Esophagus muscularis mucosa (tissue), 4 donors: ENCODE results near the gene PLEKHD1. TPM values are rescaled to one million over a fixed set of nuclear protein-coding genes. Genes with fewer than 3 reads are reported as not detected.
"Not testable (repeated sequence)": the region's sequence is repeated elsewhere in the genome, so short reads cannot be mapped to it uniquely, and the experiment has no call there.

Source experiments
- DNase-seq: peaks from one replicate; pipeline ENCODE4 v3.0.0-alpha.2; 2017; ENCODE audit errors: extremely low spot score
- H3K27ac ChIP-seq, 4 donors: fragments of 200-600 bp; sonication (generic); replicated peaks in 1 of 4; 1 replicate in 3 of 4; 2 replicates in 1 of 4; pipeline ENCODE4 v1.5.1; 2016 to 2019; ENCODE audit warnings: mild to moderate bottlenecking in 1 of 4
- H3K27me3 ChIP-seq, 4 donors: fragments of 200-600 bp; sonication (generic); one replicate each; pipeline versions ENCODE4 v1.5.1 to v1.6.0; 2016 to 2019
- H3K36me3 ChIP-seq, 4 donors: fragments of 200-600 bp; sonication (generic); one replicate each; pipeline ENCODE4 v1.5.1; 2016 to 2019
- H3K4me1 ChIP-seq, 4 donors: fragments of 200-600 bp; sonication (generic); one replicate each; pipeline ENCODE4 v1.5.1; 2016 to 2019
- H3K4me3 ChIP-seq, 4 donors: fragments of 200-600 bp; sonication (generic); 1 replicate in 2 of 4; 2 replicates in 2 of 4; pipeline ENCODE4 v1.5.1; 2016 to 2019; ENCODE audit warnings: mild to moderate bottlenecking in 4 of 4, moderate library complexity in 1 of 4
- H3K9me3 ChIP-seq, 4 donors: fragments of 200-600 bp; sonication (generic); 1 replicate in 3 of 4; 2 replicates in 1 of 4; pipeline ENCODE4 v1.5.1; 2016 to 2019
- EP300 ChIP-seq: sonication (generic); formaldehyde crosslinking; IDR thresholded peaks from one replicate; pipeline ENCODE4 v1.6.1; 2017; ENCODE audit warnings: antibody characterized with exemption
- POLR2A ChIP-seq: fragments of 450-650 bp; IDR thresholded peaks from one replicate; pipeline ENCODE4 v1.6.1; 2017; ENCODE audit warnings: antibody characterized with exemption, moderate library complexity, mild to moderate bottlenecking, low read depth
- POLR2AphosphoS5 ChIP-seq, 2 donors: sonication (generic); formaldehyde crosslinking; IDR thresholded peaks; one replicate each; pipeline ENCODE4 v1.6.1; 2017; ENCODE audit warnings: antibody characterized with exemption in 2 of 2
- WGBS: methylation state at CpG from one replicate; pipeline ENCODE4 v1.1.5; 2018; 5-methylcytosine and 5-hydroxymethylcytosine counted together
- intact Hi-C: fragments of 100-400 bp; cut with DNase I; formaldehyde crosslinking; loops from one replicate; pipeline ENCODE4 v1.15.1; 2023
- total RNA-seq, 4 donors: library from RNA; depleted of rRNA; stranded (reverse); fragments of >200 nt; gene quantifications; one replicate each; pipeline versions ENCODE4 v1.1.0 to v1.2.1, GENCODE V29; 2016
- TF ChIP-seq, protein P1 (sequence below), 3 experiments: fragments of 200-600 bp in 2 of 3; fragments of 450-650 bp in 1 of 3; sonication (generic) in 2 of 3; IDR thresholded peaks; one replicate each; pipeline ENCODE4 v1.5.1; 2017 to 2019; ENCODE audit warnings: antibody characterized with exemption in 3 of 3, mild to moderate bottlenecking in 2 of 3, moderate library complexity in 1 of 3

PLEKHD1 gene
- total RNA-seq, 4 donors from 2014 or later = 0.17 TPM; not detected in 3

GRCh38 chr14:69495341-69495921, 10.9 kb downstream of the PLEKHD1 start:
- Histone ChIP-seq H3K4me1 (no peaks in the 10 kb centered on the region), H3K27ac (no peak overlapping the region), H3K36me3 (no peaks in the 10 kb centered on the region), H3K4me3 (no peak overlapping the region), H3K9me3 (no peaks in the 10 kb centered on the region), H3K27me3 (peaks cover 0 to 13% (median 0%) of the 10 kb centered on the region in 4 donors)
- TF ChIP-seq POLR2A (no peak), EP300 (no peak), POLR2AphosphoS5 (IDR thresholded peaks at IDR 0.05) (no peak)
- TF ChIP-seq, protein P1, sequence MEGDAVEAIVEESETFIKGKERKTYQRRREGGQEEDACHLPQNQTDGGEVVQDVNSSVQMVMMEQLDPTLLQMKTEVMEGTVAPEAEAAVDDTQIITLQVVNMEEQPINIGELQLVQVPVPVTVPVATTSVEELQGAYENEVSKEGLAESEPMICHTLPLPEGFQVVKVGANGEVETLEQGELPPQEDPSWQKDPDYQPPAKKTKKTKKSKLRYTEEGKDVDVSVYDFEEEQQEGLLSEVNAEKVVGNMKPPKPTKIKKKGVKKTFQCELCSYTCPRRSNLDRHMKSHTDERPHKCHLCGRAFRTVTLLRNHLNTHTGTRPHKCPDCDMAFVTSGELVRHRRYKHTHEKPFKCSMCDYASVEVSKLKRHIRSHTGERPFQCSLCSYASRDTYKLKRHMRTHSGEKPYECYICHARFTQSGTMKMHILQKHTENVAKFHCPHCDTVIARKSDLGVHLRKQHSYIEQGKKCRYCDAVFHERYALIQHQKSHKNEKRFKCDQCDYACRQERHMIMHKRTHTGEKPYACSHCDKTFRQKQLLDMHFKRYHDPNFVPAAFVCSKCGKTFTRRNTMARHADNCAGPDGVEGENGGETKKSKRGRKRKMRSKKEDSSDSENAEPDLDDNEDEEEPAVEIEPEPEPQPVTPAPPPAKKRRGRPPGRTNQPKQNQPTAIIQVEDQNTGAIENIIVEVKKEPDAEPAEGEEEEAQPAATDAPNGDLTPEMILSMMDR (IDR thresholded peaks at IDR 0.05) = no peak
- 95% methylated on average over 5 of the region's 5 CpGs for whole genome bisulfite sequencing
- DNase-seq = no peak
- intact Hi-C loops = no loop called here

DNA sequence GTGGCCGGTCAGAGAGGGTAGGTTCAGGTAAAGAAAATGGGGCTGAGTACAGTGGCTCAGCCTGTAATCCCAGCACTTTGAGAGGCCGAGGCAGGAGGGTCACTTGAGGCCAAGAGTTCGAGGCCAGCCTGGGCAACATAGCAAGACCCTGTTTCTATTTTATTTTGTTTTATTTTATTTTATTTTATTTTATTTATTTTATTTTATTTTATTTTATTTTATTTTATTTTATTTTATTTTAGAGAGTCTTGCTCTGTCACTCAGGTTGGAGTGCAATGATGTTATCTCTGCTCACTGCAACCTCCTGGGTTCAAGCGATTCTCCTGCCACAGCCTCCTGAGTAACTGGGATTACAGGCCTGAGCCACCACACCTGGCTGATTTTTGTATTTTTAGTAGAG, 13.3 kb downstream of the PLEKHD1 start:
- H3K27ac ChIP-seq, H3K36me3 ChIP-seq, intact Hi-C loops, H3K4me3 ChIP-seq, H3K9me3 ChIP-seq, DNase-seq: not testable (repeated sequence)
- WGBS = 92% methylated on average over 4 of the region's 4 CpGs
- H3K4me1 ChIP-seq = peaks cover 6 to 19% (median 14%) of the 10 kb centered on the region in 4 donors
- peaks cover 0 to 13% (median 0%) of the 10 kb centered on the region in 4 donors for H3K27me3 ChIP-seq

GRCh38 chr14:69498286-69498685, 13.8 kb downstream of the PLEKHD1 start:
- H3K36me3 ChIP-seq, H3K9me3 ChIP-seq, H3K4me3 ChIP-seq, DNase-seq, H3K27ac ChIP-seq, intact Hi-C loops: not testable (repeated sequence)
- H3K4me1 ChIP-seq = peaks cover 6 to 19% (median 14%) of the 10 kb centered on the region in 4 donors
- peaks cover 0 to 13% (median 0%) of the 10 kb centered on the region in 4 donors for H3K27me3 ChIP-seq
- WGBS = 99% methylated on average over 4 of the region's 4 CpGs

GRCh38 chr14:69499436-69499835, 14.9 kb downstream of the PLEKHD1 start:
- intact Hi-C loops = no loop called here
- no peaks in the 10 kb centered on the region for H3K36me3 ChIP-seq
- no peak for DNase-seq
- peaks cover 0 to 11% (median 0%) of the 10 kb centered on the region in 4 donors for H3K27me3 ChIP-seq
- no peak overlapping the region for H3K4me3 ChIP-seq
- H3K4me1 ChIP-seq = peaks cover 6 to 19% (median 14%) of the 10 kb centered on the region in 4 donors
- H3K9me3 ChIP-seq = no peaks in the 10 kb centered on the region
- H3K27ac ChIP-seq = no peak overlapping the region
- 100% methylated on average over 4 of the region's 5 CpGs for WGBS
- no peak for TF ChIP-seq EP300
- TF ChIP-seq POLR2A = no peak
- TF ChIP-seq POLR2AphosphoS5 (IDR thresholded peaks at IDR 0.05) = no peak
- TF ChIP-seq, protein P1 (IDR thresholded peaks at IDR 0.05) = no peak

GRCh38 chr14:69500096-69500495, 15.6 kb downstream of the PLEKHD1 start:
- no peak overlapping the region for H3K27ac ChIP-seq
- intact Hi-C loops = no loop called here
- TF ChIP-seq POLR2A (no peak), EP300 (no peak), POLR2AphosphoS5 (IDR thresholded peaks at IDR 0.05) (no peak)
- TF ChIP-seq, protein P1 (IDR thresholded peaks at IDR 0.05) = no peak

DNA sequence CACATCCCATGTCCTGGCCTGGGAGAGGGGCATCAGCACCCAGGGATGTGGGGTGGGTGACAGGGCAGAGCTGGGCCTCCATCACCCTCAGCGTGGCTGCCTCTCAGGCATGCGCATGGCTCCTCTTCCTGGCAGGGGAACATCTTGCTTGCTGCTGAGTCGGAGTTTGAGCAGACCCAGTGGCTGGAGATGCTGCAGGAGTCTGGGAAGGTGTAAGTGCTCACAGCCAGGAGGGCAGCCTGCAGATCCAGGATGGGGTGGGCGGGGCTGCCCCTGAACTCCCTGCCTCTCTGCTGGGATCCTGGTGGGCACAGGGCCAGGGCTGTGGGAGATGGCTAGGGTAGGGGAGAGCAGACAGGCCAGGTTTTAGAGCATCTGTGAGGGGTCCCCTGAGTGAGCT, 16.2 kb downstream of the PLEKHD1 start:
- intact Hi-C loops = no loop called here
- WGBS = 81% methylated on average over 3 of the region's 4 CpGs

More at GRCh38 chr14:69500096-69500495, 15.6 kb downstream of the PLEKHD1 start:
- H3K4me1 ChIP-seq = peaks cover 6 to 19% (median 14%) of the 10 kb centered on the region in 4 donors
- peaks cover 0 to 7% (median 0%) of the 10 kb centered on the region in 4 donors for H3K27me3 ChIP-seq
- no peaks in the 10 kb centered on the region for H3K9me3 ChIP-seq
- no peaks in the 10 kb centered on the region for H3K36me3 ChIP-seq
- WGBS = 94% methylated on average over 3 of the region's 5 CpGs
- DNase-seq = no peak
- H3K4me3 ChIP-seq = no peak overlapping the region

More for the DNA sequence above, 16.2 kb downstream of the PLEKHD1 start:
- TF ChIP-seq EP300 = no peak
- Histone ChIP-seq H3K4me1 (peaks cover 6 to 19% (median 14%) of the 10 kb centered on the region in 4 donors), H3K27ac (no peak overlapping the region), H3K27me3 (peaks cover 0 to 4% (median 0%) of the 10 kb centered on the region in 4 donors), H3K9me3 (no peaks in the 10 kb centered on the region), H3K4me3 (no peak overlapping the region), H3K36me3 (no peaks in the 10 kb centered on the region)
- DNase-seq = no peak
